NOMO-1 treated with dmso at 0.1 percent for 144 hours (cell line): ENCODE data around the gene RPUSD3.
A peak's percentile ranks its signal among the peaks of the same experiment; 100 is the strongest.

Experiments used
- DNase-seq: peaks from one replicate; lab custom pipeline; 2025; ENCODE audit not compliant: unreplicated experiment; lab: John Stamatoyannopoulos, UW

RPUSD3 gene

GRCh38 chr3:9806688-9807589 lies 36.9 kb downstream of the RPUSD3 start:
- no peak for DNase-seq

GRCh38 chr3:9806137-9806536 lies 37.7 kb downstream of the RPUSD3 start:
- no peak for DNase-seq

DNA sequence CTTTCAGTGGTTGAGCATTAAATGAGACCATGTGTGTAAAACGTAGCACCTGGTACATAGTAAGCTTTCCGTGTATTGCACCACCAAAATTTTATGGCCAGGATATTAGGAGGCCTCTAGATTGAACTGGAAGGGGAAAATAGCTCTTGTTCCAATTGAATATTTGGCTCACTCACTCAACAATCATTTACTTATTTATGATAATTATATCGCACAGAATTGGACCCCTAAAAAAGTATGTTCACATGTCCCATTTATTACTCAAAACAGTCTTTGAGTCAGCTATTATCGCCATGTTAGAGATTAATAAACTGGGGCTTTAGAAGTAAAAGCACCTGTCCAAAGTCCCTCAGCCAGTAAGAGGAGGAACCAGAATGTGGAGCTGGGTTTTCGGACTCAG lies 38.8 kb downstream of the RPUSD3 start:
- no peak for DNase-seq

DNA sequence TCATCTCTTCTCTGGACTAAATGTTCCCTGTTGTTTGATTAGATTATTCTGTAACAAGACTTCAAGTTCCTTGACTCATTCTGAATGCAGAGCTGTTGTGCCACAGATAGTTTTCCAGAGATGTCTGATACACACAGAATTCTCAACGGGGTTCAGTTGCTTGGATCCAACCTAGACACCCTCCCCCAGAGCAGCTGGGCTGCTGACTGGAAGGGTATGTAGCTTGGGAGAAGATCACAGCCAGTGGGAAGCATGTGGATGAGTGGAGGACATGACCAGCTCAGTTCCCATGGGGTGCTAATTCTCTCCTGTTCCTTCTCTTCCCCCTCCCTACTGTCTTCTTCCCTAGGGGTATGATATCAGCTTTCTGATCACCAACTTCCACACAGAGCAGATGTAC lies 40.3 kb downstream of the RPUSD3 start:
- no peak for DNase-seq

DNA sequence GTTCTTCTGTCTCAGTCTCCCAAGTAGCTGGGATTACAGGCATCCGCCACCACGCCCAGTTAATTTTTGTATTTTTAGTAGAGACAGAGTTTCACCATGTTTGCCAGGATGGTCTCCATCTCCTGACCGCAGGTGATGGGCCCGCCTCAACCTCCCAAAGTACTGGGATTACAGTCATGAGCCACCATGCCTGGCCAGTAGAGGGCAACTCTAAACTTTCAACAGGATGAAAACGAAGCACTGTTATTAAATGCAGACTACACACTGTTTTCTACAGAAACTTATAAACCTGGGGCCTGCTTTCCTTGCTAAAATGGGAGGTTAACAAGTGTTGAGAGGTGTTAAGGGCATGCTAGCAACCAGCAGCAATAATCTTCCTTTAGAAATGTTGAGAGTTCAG lies 43.3 kb downstream of the RPUSD3 start:
- no peak for DNase-seq

GRCh38 chr3:9797196-9797945 lies 46.4 kb downstream of the RPUSD3 start:
- DNase-seq: no peak

DNA sequence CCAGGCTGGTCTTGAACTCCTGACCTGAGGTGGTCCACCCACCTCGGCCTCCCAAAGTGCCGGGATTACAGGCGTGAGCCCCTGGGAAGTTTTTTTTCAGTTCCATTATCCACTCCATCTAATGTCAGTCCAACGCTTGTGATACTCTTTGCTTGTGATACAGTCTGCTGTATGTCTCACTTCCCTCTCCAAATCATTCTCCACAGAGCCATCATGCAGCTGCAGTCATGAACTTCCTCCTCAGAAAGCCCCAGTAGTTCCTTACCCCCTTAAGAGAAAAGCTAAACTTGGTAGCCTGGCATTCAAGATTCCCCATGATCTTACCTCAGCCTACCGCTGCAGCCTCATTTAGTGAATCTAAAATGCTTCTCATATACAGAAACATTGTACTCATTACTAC lies 48.6 kb downstream of the RPUSD3 start:
- DNase-seq: no peak

- no peak for DNase-seq
These were observed 49.4 kb downstream of the RPUSD3 start for GRCh38 chr3:9794400-9794799.

DNA sequence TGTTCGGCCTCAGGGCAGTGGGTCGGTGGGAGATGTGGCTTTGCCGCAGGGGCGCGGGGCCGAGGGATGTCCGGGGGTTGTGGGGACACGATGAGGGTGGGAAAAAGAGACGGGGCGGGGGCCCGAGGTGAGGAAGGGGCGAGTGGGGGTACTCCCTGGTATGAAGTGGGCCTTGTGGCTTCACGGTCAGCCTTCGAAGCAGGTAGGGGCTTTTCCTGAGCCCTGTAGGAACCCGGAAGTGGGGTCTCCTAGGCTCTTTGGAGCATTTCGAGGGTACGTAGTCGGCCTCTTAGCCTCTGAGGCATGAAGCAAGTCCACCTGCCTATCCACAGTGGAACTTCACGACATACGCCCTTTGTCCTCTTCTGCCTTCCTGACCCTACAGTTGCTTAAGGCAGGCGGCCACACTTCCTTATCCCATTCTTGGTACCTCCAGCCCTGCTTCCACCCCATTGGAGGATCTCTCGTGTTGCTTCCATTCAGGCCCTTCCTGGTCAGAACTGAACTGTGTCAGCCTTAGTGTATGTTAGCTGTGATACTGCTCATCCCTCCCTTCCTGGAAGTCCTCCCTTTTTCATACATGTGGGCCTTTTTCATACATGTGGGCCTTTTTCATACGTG lies 50.5 kb downstream of the RPUSD3 start:
- DNase-seq: peak; percentile 44

- peak; percentile 98 for DNase-seq
These were observed 51.2 kb downstream of the RPUSD3 start, which contains the start of the genes ARPC4 and TADA3 for GRCh38 chr3:9792405-9793160. Gene ARPC4 (plus strand): TSS chr3:9793082. CDS start chr3:9793122, 40 bp downstream. Gene TADA3 (minus strand): TSS chr3:9792473. CDS start chr3:9791466, 1,007 bp downstream.

DNA sequence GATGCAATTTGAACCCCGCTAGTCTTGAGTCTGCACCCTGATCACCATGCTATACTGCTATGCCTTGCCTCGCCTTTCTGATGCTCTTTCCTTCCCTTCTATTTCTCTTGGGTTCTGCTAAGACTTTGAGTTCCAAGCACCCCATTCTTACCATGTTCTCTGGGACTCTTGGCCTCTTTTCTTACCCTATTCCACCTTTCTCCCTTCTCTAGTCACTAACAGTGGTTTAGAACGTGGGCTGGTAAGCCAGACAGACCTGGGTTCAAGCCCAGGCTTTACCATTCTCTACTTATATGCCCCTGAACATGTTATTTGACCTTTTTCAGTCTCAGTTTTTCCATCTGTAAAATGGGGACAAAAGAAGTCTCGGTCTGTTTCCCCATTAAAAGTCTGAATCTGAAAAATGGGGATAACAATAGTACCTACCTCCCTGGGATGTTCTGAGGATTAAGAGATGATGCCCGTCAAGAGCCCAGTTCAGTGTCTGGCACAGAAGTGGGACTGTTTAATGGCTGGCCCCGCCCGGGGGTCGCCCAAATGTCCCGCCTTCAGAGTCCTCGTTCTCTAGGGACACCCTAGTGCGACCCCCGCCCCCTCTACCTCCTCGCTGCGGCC lies 51.9 kb downstream of the RPUSD3 start:
- no peak for DNase-seq

DNA sequence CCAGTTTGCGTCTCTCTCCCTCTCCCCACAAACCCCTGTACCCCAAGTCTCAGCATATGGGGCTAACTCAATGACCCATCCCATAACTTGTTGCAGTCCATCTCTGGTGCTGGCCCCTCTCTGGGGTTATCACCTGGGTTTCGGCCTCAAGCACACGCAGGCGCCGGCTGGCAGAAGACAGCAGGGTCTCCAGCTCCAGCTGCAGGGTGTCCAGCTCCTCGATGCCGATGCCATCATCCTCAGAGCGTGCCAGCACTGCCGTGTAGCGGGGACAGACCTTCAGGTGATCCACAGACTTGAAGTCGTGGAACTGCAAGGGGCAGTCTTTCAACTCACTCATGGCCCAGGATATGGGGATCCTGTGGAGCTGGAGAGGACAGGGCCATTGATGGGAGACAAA lies 52.7 kb downstream of the RPUSD3 start:
- DNase-seq: no peak
